ENCODE measurements around the gene TNFAIP8. TPM values are rescaled to one million over a fixed set of nuclear protein-coding genes. Genes with fewer than 3 reads are reported as not detected.

Gene TNFAIP8
- 29.5 TPM for total RNA-seq
- long read RNA-seq, full-length matches to known transcripts = 29 of 36 reads
- long read RNA-seq, partial matches to known transcripts = 0 of 36 reads
- long read RNA-seq, other reads (novel, unspliced or antisense) = 7 of 36 reads

GRCh38 chr5:119355685-119356611 lies at the start of gene TNFAIP8:
TNFAIP8 (plus strand) TSS chr5:119356019; CDS start chr5:119356091, 72 bp downstream.
- intact Hi-C loops (cut with DNase I) = no loop called here
- peaks cover 39% of the 10 kb centered on the region for H3K4me1 ChIP-seq
- ATAC-seq (peak; percentile 88 to 96), DNase-seq (peak; percentile 76)
- H3K9me3 ChIP-seq = no peaks in the 10 kb centered on the region
- H3K27me3 ChIP-seq (ENCODE audit: low read depth) = no peaks in the 10 kb centered on the region
- no peaks in the 10 kb centered on the region for H3K36me3 ChIP-seq
- H3K4me3 ChIP-seq = peak within 1 kb of the TSS; percentile 74
- peak within 1 kb of the TSS; percentile 82 for H3K27ac ChIP-seq
- TF ChIP-seq CTCF (IDR thresholded peaks at IDR 0.05) = no peak

GRCh38 chr5:119307170-119307569 lies 48.6 kb upstream of the TNFAIP8 start:
- peaks cover 49% of the 10 kb centered on the region for H3K4me1 ChIP-seq
- DNase-seq = no peak
- no peaks in the 10 kb centered on the region for H3K36me3 ChIP-seq
- no peaks in the 10 kb centered on the region for H3K9me3 ChIP-seq
- intact Hi-C loops (cut with DNase I) = no loop called here
- no peak for ATAC-seq
- no peak overlapping the region for H3K4me3 ChIP-seq
- no peak overlapping the region for H3K27ac ChIP-seq
- TF ChIP-seq CTCF (IDR thresholded peaks at IDR 0.05) = no peak
- no peaks in the 10 kb centered on the region for H3K27me3 ChIP-seq (ENCODE audit: low read depth)

- intact Hi-C loops (cut with DNase I) = no loop called here
- TF ChIP-seq CTCF (IDR thresholded peaks at IDR 0.05) = no peak
- Histone ChIP-seq H3K27me3 (ENCODE audit: low read depth) (no peaks in the 10 kb centered on the region), H3K27ac (no peak overlapping the region), H3K9me3 (no peaks in the 10 kb centered on the region), H3K4me1 (peaks cover 28% of the 10 kb centered on the region), H3K36me3 (no peaks in the 10 kb centered on the region), H3K4me3 (no peak overlapping the region)
- ATAC-seq = no peak
- DNase-seq = no peak
Observed at GRCh38 chr5:119309326-119309725, 46.5 kb upstream of the TNFAIP8 start.

- no peak overlapping the region for H3K4me3 ChIP-seq
- intact Hi-C loops (cut with DNase I) = no loop called here
- no peak for ATAC-seq
- H3K27ac ChIP-seq = no peak overlapping the region
- peaks cover 30% of the 10 kb centered on the region for H3K4me1 ChIP-seq
- DNase-seq = no peak
- no peaks in the 10 kb centered on the region for H3K27me3 ChIP-seq (ENCODE audit: low read depth)
- no peaks in the 10 kb centered on the region for H3K9me3 ChIP-seq
- H3K36me3 ChIP-seq = no peaks in the 10 kb centered on the region
- no peak for TF ChIP-seq CTCF (IDR thresholded peaks at IDR 0.05)
Observed at GRCh38 chr5:119311688-119312087, 44.1 kb upstream of the TNFAIP8 start.

GRCh38 chr5:119312403-119312802 lies 43.4 kb upstream of the TNFAIP8 start:
- Histone ChIP-seq H3K9me3 (no peaks in the 10 kb centered on the region), H3K27me3 (ENCODE audit: low read depth) (no peaks in the 10 kb centered on the region), H3K36me3 (no peaks in the 10 kb centered on the region), H3K27ac (no peak overlapping the region), H3K4me1 (peaks cover 30% of the 10 kb centered on the region), H3K4me3 (no peak overlapping the region)
- intact Hi-C loops (cut with DNase I) = no loop called here
- no peak for TF ChIP-seq CTCF (IDR thresholded peaks at IDR 0.05)
- ATAC-seq = no peak
- no peak for DNase-seq
